Thymus (tissue), 11 donors: ENCODE results near the gene C5. TPM values are rescaled to one million over a fixed set of nuclear protein-coding genes. Genes with fewer than 3 reads are reported as not detected.
"Not testable (repeated sequence)": the region's sequence is repeated elsewhere in the genome, so short reads cannot be mapped to it uniquely, and the experiment has no call there.

Experiments
- DNase-seq, 9 donors: peaks; one replicate each; pipeline ENCODE4 v3.0.0-alpha.2; 2013; ENCODE audit warnings: low spot score in 9 of 9, low read depth in 6 of 9, missing footprints in 1 of 9
- H3K27ac ChIP-seq, 2 donors: one replicate each; pipeline ENCODE4 v1.5.1; 2013; ENCODE audit warnings: control low read depth in 1 of 2, low read depth in 1 of 2, low read length in 1 of 2, mild to moderate bottlenecking in 1 of 2, moderate library complexity in 1 of 2
- H3K27me3 ChIP-seq, 2 donors: one replicate each; pipeline ENCODE4 v1.5.1; 2013; ENCODE audit warnings: low read length in 1 of 2; ENCODE audit not compliant: control insufficient read depth in 2 of 2, insufficient read depth in 1 of 2
- H3K36me3 ChIP-seq, 2 donors: one replicate each; pipeline ENCODE4 v1.5.1; 2013; ENCODE audit warnings: low read length in 1 of 2, mild to moderate bottlenecking in 1 of 2, moderate library complexity in 1 of 2; ENCODE audit not compliant: control insufficient read depth in 2 of 2, insufficient read depth in 2 of 2
- H3K4me1 ChIP-seq, 2 donors: one replicate each; pipeline ENCODE4 v1.5.1; 2013; ENCODE audit warnings: low read length in 2 of 2; ENCODE audit not compliant: control insufficient read depth in 2 of 2, insufficient read depth in 2 of 2
- H3K4me3 ChIP-seq, 2 donors: one replicate each; pipeline ENCODE4 v1.5.1; 2013; ENCODE audit warnings: low read length in 2 of 2, control low read depth in 1 of 2, mild to moderate bottlenecking in 1 of 2
- H3K9me3 ChIP-seq, 2 donors: one replicate each; pipeline ENCODE4 v1.5.1; 2013; ENCODE audit warnings: low read length in 1 of 2, mild to moderate bottlenecking in 1 of 2; ENCODE audit not compliant: control insufficient read depth in 2 of 2, insufficient read depth in 1 of 2
- WGBS: extraction: QIAGEN DNeasy Blood & Tissue Kit; methylation state at CpG from one replicate; pipeline ENCODE4 v1.1.7; 2013; 5-methylcytosine and 5-hydroxymethylcytosine counted together
- polyA plus RNA-seq: library from polyadenylated mRNA; stranded (reverse); fragments of 200-250 nt; gene quantifications from one replicate; pipeline ENCODE4 v1.2.3, GENCODE V29; 2013
- total RNA-seq: library from RNA; stranded (reverse); fragments of 120-200 nt; gene quantifications from one replicate; pipeline ENCODE4 v1.2.4, GENCODE V29; 2013
- donor health status: healthy.

The C5 gene
- total and polyA plus RNA-seq, 2 donors, result 2.4 TPM

- H3K9me3 ChIP-seq, result no peaks in the 10 kb centered on the region
- H3K27me3 ChIP-seq, result no peaks in the 10 kb centered on the region
- WGBS, result 87% methylated on average over 6 of the region's 6 CpGs
- H3K27ac ChIP-seq, result no peak overlapping the region
- peaks cover 0 to 6% of the 10 kb centered on the region in 2 donors for H3K4me1 ChIP-seq
- no peaks in the 10 kb centered on the region for H3K36me3 ChIP-seq
- no peak for DNase-seq
- H3K4me3 ChIP-seq, result no peak overlapping the region
Observed at GRCh38 chr9:121059513-121059912, 9.4 kb upstream of the C5 start.

- WGBS, result 96% methylated on average over 5 of the region's 5 CpGs
- Histone ChIP-seq H3K4me1 (peaks cover 0 to 6% of the 10 kb centered on the region in 2 donors), H3K27ac (no peak overlapping the region), H3K9me3 (no peaks in the 10 kb centered on the region), H3K4me3 (no peak overlapping the region), H3K27me3 (no peaks in the 10 kb centered on the region), H3K36me3 (no peaks in the 10 kb centered on the region)
- no peak for DNase-seq
Observed at GRCh38 chr9:121057821-121058220, 7.7 kb upstream of the C5 start.

GRCh38 chr9:121055642-121056143 lies 5.6 kb upstream of the C5 start:
- no peaks in the 10 kb centered on the region for H3K36me3 ChIP-seq
- 95% methylated on average over 2 of the region's 2 CpGs for WGBS
- DNase-seq, result peak in 1 of 9 donors; percentile 10
- no peaks in the 10 kb centered on the region for H3K4me1 ChIP-seq
- H3K27me3 ChIP-seq, result no peaks in the 10 kb centered on the region
- no peak overlapping the region for H3K4me3 ChIP-seq
- no peaks in the 10 kb centered on the region for H3K9me3 ChIP-seq
- H3K27ac ChIP-seq, result no peak overlapping the region

GRCh38 chr9:121053544-121053943 lies 3.5 kb upstream of the C5 start:
- Histone ChIP-seq H3K27ac (no peak overlapping the region), H3K4me3 (no peak overlapping the region), H3K27me3 (no peaks in the 10 kb centered on the region), H3K36me3 (no peaks in the 10 kb centered on the region), H3K9me3 (no peaks in the 10 kb centered on the region), H3K4me1 (no peaks in the 10 kb centered on the region)
- WGBS, result 85% methylated on average over 4 of the region's 4 CpGs
- DNase-seq, result no peak

GRCh38 chr9:121048618-121049017 lies 1.5 kb downstream of the C5 start:
- H3K4me3 ChIP-seq, result no peak overlapping the region
- H3K36me3 ChIP-seq, result no peaks in the 10 kb centered on the region
- H3K4me1 ChIP-seq, result no peaks in the 10 kb centered on the region

GRCh38 chr9:121048175-121048574 lies 1.9 kb downstream of the C5 start:
- Histone ChIP-seq H3K4me1 (no peaks in the 10 kb centered on the region), H3K9me3 (no peaks in the 10 kb centered on the region), H3K36me3 (no peaks in the 10 kb centered on the region), H3K27ac (no peak overlapping the region), H3K4me3 (no peak overlapping the region), H3K27me3 (no peaks in the 10 kb centered on the region)
- no peak for DNase-seq
- over 99% methylated on average over 2 of the region's 2 CpGs for WGBS

More at GRCh38 chr9:121048618-121049017, 1.5 kb downstream of the C5 start:
- no peaks in the 10 kb centered on the region for H3K27me3 ChIP-seq
- DNase-seq, result no peak
- no peak overlapping the region for H3K27ac ChIP-seq
- no peaks in the 10 kb centered on the region for H3K9me3 ChIP-seq

GRCh38 chr9:121038804-121039203 lies 11.3 kb downstream of the C5 start:
- Histone ChIP-seq H3K27ac (no peak overlapping the region), H3K9me3 (no peaks in the 10 kb centered on the region), H3K36me3 (no peaks in the 10 kb centered on the region), H3K4me1 (no peaks in the 10 kb centered on the region), H3K27me3 (no peaks in the 10 kb centered on the region), H3K4me3 (no peak overlapping the region)
- DNase-seq, result no peak

GRCh38 chr9:121038362-121038761 lies 11.7 kb downstream of the C5 start:
- H3K27me3 ChIP-seq, result no peaks in the 10 kb centered on the region
- no peak overlapping the region for H3K4me3 ChIP-seq
- no peaks in the 10 kb centered on the region for H3K9me3 ChIP-seq
- WGBS, result 96% methylated on average over 2 of the region's 2 CpGs
- H3K4me1 ChIP-seq, result no peaks in the 10 kb centered on the region
- H3K27ac ChIP-seq, result no peak overlapping the region
- H3K36me3 ChIP-seq, result no peaks in the 10 kb centered on the region
- no peak for DNase-seq

- not testable (repeated sequence) for H3K27me3 ChIP-seq, H3K9me3 ChIP-seq, H3K4me1 ChIP-seq, H3K36me3 ChIP-seq, H3K4me3 ChIP-seq, DNase-seq, H3K27ac ChIP-seq
Observed at GRCh38 chr9:121035717-121036116, 14.4 kb downstream of the C5 start.

- H3K36me3 ChIP-seq, result no peaks in the 10 kb centered on the region
- no peak overlapping the region for H3K4me3 ChIP-seq
- H3K4me1 ChIP-seq, result no peaks in the 10 kb centered on the region
- no peaks in the 10 kb centered on the region for H3K27me3 ChIP-seq
- DNase-seq, result no peak
- H3K27ac ChIP-seq, result no peak overlapping the region
- no peaks in the 10 kb centered on the region for H3K9me3 ChIP-seq
- 95% methylated on average over 2 of the region's 2 CpGs for WGBS
Observed at GRCh38 chr9:121034529-121034928, 15.5 kb downstream of the C5 start.
